Fibroblast of skin of left biceps (primary cell): Measurements from ENCODE around the gene USB1.

ENCODE experiments used
- DNase-seq, 2 experiments: peaks; one replicate each; pipeline ENCODE4 v3.0.0-alpha.2; 2013; ENCODE audit warnings: low read depth in 2 of 2

The USB1 gene

GRCh38 chr16:58019866-58020538 lies 18.8 kb downstream of the USB1 start:
- DNase-seq, result no peak

GRCh38 chr16:58020628-58021521 lies 19.7 kb downstream of the USB1 start:
- DNase-seq, result no peak

GRCh38 chr16:58021661-58022551 lies 20.7 kb downstream of the USB1 start:
- no peak for DNase-seq

- peak in 1 of 2 experiments; percentile 25 for DNase-seq
Observed at GRCh38 chr16:58022601-58023371, 21.6 kb downstream of the USB1 start.

GRCh38 chr16:58024486-58025350 lies 23.5 kb downstream of the USB1 start:
- DNase-seq, result no peak

DNA sequence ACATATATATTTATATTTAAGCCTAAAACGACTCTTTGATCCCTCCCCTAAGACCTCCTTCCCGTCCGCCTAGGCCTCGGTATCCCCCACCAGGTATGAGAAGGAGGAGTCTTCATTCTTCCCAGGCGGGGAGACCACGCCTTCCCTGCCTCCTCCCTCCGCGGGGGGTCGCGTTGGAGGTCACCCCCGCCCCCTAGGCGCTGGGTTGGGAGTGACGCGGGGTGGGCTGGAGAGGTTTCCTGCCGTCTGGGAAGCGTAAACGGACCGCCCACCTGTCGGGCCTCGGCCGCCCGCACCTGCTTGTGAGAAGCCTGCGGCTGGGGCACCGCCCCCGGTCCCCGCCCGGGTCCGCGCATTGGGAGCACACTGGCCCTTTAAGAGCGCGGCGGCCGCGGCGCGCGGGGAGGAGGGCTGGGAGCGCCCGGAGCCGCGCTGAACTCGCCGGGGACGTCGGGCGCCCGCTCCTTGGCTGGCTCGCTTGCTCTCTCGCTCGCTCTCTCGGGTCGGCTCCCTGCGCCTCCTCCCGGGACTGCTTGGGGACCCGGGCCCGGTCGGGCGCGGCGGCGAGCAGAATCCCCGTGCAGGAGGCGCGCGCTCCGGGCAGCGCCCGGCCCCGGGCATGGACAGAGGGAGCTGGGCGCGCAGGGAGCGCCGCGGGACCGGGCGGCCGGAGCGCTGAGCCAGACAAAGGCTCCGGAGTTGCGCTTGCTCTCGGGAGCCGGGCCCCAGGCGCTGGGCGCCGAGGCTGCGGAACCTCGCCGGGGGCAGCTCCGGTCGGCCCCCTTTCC lies 24.3 kb downstream of the USB1 start, which contains the start of gene MMP15:
Gene MMP15, plus strand, starts transcription at position 404 of the 788 bp plus-strand sequence. CDS start 597 bp downstream, outside the sequence.
- no peak for DNase-seq

DNA sequence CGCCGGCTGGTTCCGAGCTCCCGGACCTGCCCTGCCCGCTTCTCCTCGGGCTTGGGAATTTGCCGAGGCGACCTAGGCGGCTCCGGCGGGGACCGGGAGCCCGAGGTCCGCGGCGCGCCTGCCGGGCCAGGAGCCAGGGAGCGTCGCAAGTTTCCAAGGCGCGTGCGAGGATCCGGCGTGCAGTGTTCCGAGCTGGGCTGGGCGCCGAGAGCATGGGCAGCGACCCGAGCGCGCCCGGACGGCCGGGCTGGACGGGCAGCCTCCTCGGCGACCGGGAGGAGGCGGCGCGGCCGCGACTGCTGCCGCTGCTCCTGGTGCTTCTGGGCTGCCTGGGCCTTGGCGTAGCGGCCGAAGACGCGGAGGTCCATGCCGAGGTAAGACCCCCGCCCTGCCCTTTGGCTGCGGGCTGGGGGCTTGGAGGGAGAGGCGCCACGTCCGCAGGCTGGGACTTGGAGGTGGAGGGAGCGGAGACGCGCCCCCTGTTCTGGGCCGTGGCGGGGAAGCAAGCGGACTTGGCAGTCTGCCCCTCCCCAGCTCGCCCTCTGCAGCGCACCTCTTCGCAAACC lies 25.0 kb downstream of the USB1 start:
- no peak for DNase-seq

- no peak for DNase-seq
Observed at GRCh38 chr16:58026705-58027160, 25.5 kb downstream of the USB1 start.

DNA sequence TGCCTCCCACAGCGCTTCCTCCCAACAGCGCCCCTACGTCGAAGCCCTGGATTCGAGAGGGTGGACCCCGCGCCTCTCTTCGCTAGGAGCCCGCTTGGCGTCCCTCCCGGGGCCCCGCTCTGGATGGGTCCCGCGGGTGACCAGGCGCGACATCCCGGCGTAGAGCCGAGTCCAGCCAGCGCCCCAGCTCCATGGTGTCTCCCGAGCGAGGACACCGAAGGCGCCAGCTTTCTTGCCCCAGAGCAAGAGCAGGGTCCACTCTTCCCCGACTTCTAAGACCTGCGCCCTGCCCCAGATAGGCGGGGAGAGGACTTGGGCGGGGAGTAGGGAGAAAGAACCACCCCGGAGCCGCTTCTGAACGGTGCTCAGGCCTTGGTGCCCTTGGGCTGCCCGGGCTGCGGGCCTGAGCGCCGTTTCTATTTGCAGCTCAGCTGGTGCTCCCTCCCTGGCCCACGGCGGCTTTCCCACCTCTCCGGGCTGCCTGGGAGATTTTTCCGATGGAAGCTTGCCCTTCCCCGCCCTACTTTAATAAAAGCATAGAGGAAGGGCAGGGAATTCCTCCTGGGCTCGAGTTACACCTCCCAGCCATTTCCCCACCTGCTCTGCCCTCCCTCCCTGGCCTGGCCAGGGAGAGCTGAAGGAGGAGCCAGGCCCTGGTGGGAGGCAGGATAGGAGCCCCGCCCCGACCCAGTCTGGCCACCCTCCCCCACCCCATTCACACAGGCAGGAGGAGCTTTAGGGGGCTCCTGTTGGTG lies 26.1 kb downstream of the USB1 start:
- DNase-seq, result no peak

- DNase-seq, result no peak
Observed at GRCh38 chr16:58027916-58028455, 26.8 kb downstream of the USB1 start.

DNA sequence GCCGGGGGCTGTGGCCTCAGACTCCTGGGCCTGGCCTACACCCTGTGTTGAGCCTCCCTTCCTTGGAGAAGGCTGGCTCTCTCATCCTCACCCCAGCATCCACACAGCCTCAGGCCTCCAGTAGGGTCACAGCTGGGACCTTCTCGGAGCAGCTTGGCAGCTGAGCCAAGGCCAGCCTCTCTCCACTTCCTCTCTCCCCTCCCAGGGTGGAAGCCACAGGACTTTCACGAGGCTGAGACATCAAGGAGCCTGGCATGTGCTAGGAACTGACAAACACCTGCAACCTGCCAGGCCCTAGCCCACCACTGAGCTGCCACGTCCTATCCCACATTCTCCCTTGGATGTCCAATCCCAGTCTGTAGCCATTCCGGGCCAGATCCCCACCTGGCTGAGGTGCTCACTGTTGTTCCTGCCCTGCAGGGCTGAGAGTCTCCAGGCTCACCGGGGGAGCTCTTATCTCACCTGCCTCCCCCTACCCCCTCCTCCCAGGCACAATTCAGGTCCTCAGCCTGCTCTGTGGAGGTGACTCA lies 27.4 kb downstream of the USB1 start:
- no peak for DNase-seq

- DNase-seq, result no peak
Observed at GRCh38 chr16:58029410-58029809, 28.2 kb downstream of the USB1 start.

- DNase-seq, result no peak
Observed at GRCh38 chr16:58030136-58030840, 29.1 kb downstream of the USB1 start.

GRCh38 chr16:58031016-58031800 lies 30.0 kb downstream of the USB1 start:
- DNase-seq, result no peak

- no peak for DNase-seq
Observed at GRCh38 chr16:58032710-58033293, 31.6 kb downstream of the USB1 start.
